ENCODE data around the gene NOP9.

The NOP9 gene

DNA sequence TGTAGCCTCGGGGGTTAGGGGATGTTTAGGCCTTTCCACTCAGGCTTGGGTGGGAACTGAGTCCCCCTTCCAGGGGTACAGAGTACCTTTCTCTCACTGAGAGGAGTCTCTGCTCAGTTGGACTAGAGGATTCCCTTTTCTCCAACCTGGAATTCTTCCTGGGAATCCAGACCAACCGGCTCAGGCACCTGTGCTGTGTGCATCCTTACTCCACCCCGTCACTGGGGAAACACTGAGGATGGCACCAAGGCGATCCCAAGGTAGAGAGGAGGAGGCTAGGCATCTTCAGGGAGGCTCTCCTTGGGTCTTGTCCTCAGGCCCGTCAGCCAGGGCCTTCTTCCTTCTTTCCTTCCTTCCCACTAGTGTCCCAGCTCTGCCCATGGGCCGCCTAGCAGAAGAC is 35.8 kb upstream of the NOP9 start:
- no peak for DNase-seq

DNA sequence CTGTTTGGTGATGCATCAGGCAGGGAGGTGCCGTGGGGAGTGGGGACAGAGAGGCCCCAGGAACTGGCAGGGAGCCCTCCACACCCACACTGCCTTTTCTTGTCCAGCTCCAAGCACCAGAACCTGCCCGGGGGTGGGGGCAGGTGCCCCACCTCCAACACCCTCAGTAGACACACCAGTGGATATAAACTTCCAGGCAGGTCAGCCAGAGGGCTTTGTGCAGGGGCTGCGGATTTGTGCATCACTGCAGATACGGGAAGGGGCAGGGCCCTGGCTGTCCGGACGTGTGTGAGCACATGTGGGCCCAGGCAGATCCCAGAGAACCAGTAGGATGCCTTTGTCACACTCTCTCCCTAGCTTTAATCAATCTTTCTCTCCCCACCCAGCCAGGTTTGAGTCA is 35.4 kb upstream of the NOP9 start:
- DNase-seq, result no peak

DNA sequence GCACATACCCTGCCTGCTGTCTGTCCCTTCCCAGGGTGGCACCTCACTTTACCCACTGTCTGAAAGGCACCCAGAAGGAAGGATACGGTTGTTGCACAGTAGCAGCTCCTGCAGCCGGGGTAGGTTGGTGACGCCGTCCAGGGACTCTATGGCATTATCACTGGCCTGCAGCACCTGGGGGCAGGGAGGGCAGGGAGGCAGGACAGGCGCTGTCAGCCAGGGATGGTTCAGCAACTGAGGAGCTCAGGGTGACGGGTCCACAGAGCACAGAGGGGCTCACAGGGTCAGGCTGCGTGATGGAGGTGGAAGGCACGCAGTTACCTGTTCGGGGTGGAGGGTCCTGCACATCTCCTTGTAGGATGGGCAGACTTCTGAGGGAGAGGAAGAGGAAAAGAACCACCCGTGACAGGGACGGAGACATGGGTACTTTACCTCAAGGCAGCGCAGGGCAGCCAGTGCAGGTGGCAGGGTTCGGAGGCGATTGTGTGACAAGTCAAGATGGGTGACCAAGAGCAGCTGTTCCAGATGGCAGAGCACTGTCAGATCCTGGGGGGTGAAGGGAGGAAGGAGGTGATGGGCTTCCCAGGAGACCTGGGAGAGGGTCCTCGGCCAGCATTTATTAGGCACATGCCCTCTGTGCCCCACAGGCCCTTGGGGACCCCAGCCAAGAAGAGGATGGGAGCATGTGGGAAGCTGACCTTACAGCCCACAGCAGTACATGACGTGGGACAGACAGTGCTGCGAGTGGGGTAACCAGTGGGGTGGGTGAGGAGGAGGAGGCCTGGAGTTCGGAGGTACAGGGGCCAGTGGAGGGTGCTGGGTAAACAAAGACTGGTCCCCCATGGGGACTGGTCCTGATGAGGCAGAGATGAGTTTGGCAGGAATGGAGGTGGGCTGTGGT is 33.1 kb upstream of the NOP9 start:
- no peak for DNase-seq

DNA sequence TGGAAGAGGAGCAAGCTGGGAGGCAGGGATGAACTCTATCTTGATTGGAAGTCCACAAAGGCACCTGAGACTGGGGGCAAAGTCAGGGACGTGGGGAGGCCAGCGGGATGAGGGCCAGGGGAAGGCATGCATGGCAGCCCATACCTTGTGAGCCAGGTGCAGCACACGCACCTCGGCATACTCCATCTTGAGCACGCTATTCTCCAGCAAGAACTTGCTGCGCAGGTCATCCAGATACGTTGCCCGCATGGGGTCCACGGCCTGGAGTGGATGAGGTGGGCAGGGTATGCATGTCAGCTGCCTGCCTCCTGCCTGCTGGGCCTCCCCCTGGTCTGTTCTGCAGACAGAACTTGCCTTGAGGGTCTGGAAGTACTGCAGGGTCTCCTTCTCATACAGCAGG is 32.1 kb upstream of the NOP9 start:
- DNase-seq, result no peak

DNA sequence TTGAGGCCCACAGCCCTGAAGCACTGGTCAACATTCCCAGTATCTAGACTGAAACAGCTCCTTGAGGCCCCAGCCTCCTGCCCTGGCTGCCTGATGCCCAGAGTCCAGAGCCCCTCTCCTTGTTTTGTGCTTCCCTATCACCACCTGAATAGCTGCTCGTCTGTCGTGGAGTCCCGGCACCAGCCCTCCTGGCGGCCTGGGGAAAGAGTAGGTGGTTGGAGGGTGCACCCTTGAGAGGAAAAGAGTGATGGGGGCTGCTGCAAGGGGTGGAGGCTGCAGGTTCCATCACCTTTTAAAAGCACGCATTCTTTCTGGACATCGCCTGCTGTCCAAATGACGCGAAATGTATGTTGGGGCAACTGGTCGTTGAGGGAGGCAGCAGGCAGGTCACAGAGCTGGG is 31.4 kb upstream of the NOP9 start:
- DNase-seq, result no peak

DNA sequence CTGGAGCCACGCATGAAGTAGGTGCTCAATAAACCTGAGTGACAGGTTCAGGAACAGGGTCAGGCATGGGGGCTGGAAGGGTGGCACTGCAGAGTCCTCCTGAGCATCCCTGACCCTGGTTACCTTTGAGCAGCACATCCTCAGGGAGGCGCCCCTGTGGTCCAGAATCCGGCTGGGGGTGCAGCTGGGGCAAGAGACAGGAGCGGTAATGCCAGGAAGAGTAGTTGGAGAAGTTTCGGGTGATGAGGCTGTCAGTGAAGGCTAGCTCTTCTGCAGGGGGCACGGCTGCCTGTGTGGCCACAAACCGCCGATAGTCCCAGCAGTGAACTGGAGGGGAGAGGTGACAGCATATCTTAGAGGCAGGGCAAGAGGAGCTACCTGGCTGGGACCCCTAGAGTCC is 30.3 kb upstream of the NOP9 start:
- DNase-seq, result no peak

DNA sequence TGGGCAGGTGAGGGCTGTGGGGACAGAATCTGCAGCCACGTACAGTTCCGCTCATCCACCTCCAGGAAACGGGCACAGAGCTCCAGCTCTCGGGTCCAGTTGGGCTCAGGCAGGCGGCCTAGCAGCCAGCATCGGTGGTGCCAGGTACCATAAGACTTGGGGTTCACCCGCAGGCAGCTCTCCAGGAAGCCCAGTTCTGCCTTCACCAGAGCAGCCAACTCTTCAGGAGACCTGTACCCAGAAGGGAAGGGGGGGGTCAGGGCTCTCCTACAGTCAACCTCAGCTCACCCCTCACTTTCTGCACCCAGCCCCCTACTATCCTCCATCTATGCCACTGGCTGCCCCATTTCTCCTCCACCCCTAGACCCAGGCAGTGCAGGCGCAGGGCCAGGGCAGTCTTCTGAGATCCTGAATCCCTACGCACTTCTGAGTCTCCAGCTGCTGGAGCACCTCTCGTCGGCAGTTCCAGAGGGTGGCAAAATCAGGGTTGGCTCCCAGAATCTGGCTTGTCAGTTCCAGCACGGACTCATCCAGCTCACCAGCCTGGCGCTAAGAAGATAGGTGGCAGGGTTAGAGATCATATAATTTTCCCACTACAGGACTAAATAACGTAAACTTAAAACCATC is 29.6 kb upstream of the NOP9 start:
- no peak for DNase-seq

DNA sequence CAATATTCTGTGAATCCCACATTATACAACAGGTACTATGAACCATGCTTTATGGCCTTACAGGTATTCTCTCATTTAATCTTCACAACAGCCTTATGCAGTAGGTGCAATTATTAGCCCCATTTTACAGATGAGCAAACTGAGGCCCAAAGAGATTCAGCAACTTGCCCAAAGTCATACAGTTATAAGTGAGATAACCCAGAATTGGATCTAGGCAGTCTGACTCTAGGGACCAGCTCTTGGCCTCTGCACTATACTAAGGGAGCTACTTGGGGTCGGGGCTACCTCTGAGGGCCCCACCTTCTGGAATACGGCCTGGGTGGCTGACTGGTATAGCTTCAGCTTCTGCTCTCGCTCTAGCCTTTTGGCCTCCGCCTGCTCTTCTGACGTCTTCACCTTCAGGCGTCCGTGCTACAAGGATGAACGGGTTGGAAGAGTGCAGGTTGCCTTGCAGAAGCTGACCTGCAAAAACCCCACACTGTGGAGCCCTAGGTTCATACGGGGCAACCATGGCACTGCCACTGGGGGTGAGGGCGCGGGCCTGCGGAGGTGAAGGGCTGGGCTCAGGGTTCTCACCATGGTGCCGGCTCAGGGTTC is 29.0 kb upstream of the NOP9 start:
- DNase-seq, result no peak

DNA sequence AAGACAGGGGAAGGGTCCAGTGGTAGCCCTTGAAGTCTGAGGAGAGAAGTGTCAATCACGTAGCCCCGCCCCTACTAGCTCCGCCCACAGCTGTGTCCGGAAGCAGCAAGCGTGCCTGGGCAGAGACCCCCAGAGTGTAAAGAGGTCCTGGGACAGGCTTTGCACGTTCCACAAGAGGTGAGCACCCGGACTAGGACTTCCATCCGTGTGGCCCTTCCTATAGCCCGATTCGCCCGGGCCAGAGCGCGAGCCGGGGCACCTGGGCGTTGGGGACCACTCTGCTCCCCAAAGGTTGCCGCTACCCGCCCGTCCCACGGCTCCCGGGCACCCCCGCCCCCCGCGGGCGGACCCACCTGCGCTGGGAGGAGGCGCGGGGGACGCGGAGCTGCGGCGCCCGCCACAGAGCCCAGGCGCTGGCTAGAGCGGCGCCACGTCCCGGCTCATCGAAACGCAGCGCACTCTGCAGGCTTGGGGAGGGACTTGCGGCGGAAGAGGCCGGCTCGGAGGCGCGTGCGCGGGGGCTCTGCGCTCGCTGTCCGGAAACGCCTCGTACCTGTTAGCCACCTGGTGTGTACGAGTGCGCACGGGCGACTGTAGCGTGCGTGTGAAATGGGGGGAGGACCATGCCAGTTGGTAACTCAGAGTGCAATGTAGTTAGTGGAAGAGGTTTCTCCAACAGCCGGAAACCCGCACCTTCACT is 28.4 kb upstream of the NOP9 start, which contains the start of gene RABGGTA:
RABGGTA (minus strand) TSS at position 464 of the 700 bp plus-strand sequence. CDS start 482 bp downstream, outside the sequence.
- DNase-seq, result peak; percentile 80

DNA sequence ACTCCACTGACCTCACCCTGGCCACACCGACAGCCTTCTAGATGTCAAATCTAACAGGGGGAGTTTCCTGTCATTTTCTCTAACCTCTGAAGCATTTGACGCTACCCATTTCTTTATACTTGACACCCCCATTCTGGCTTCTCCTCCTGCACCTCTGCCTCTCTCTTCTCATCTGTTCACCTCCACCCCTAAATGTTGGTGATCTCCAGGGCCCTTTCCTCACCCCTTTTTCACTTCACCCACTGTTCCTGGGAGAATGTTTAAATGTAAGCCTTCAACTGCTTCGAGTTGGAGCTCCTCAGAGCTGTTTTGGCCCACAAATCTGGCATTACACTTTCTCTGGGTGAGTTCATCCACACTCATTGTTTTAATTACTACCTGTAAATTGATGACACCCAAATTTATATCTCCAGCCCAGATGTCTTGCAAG is 27.8 kb upstream of the NOP9 start:
- no peak for DNase-seq

DNA sequence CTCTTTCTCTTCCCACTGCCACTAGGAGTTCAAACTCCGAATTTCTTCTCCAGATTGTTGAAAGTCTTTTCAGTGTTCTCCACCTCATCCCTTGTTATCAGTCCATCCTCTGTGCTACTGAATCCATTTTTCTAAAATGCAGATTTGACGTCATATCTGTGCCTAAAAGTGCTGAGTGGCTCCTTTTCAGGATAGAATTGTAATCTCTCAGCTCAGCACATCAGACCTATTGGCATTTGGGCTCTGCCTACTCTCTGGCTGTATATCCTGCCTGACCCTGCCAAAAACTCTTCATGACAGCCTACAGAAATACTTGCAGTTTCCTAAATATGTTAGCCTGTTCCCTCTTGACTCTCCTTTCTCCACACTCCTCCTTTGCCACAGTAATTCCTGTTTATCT is 27.2 kb upstream of the NOP9 start:
- no peak for DNase-seq

DNA sequence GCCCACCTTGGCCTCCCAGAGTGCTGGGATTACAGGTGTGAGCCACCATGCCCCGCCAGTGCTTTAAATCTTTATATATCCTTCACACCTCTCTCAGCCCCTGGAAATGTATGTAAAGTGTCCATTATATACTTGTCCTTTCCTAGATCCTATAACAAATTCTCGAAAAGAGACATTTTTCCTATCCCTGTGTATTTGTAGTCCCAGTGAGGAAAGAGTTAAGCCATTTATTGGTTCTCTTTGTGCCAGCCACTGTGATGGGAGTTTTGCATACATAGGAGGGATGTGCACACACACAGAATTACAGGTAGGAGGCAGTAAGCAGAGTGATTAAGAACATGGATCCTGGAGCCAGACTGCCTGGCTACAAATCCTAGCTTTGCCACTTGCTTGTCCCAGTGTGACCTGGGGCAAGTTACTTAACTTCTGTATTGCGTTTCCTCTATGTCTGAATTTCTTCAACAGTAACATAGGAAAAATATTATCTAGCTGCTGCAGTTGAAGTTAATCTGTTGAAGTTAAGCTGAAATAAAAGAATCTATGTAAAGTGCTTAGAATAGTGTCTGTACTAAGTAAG is 26.1 kb upstream of the NOP9 start:
- peak; percentile 2 for DNase-seq

DNA sequence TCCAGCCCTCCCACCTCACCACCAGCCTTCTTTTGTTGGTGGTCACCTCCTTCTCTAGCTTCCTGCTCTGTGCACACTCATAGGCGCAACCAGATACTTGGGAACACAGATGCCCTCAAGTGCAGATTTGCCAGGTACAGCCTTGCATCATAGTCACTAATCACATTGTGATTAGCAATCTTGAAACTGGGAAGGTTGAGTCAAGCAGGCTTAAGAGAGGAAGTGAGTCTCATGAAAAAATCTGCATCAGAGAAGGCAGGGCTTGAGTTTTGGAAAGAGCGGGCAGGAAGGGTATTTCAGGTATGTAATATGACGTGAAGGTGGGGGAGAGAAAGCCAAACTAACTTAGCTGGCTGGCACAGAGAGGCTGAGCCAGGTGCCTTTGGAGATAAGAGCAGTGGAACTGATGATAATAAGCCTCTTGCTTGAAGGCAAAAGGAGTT is 25.5 kb upstream of the NOP9 start:
- DNase-seq, result no peak

DNA sequence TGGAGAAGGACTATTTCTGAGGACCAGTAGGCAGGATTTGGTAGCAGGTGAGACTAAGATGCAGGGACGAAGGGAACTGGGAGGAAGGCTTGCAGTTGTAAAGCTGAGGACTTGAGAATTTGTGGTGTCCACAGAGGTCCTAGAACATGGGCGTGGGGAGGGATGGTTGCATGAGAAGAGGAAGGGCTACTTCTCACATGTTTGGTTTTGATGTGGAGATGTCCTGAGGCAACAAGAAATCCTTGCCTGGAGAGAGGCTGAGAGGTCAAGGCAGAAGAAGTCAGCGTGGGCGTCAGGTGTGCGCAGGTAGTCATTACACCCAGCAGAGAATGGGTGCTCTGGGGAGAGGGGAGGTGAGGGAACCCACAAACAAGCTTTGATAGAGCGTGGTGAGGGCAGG is 22.6 kb upstream of the NOP9 start:
- DNase-seq, result no peak

DNA sequence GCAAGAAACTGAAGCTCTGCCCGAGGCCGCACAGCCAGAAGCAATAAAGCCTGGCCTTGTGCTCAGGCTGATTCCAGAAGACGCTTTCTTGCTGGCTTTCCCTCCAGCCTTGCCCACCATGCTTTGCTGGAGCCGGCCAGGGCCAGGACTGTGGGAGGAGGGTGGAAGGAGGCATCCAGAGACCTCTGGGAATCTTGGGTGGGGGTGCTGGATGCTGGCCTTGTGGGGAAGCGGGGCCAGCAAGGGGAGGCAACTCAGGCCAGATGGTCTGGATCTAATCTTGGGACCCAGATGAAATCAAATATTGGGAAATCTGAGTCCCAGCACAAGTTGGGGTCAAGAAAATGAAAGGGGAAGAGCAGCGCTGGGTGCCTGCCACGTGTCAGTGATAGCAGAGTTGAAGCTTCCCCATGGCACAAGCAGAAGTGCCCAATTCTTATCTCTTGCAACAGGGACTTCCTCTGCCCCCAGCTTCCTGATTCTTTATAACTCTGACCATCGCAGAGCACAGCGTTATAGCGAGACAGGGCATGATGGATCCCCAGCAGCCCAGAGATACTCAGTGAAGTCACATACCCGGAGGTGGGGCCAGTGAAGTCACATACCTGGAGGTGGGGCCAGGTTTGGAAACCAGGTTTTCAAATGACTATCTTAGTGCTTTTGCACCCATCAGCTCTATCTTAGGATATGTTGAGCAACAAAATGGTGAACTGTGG is 21.9 kb upstream of the NOP9 start:
- DNase-seq, result no peak

DNA sequence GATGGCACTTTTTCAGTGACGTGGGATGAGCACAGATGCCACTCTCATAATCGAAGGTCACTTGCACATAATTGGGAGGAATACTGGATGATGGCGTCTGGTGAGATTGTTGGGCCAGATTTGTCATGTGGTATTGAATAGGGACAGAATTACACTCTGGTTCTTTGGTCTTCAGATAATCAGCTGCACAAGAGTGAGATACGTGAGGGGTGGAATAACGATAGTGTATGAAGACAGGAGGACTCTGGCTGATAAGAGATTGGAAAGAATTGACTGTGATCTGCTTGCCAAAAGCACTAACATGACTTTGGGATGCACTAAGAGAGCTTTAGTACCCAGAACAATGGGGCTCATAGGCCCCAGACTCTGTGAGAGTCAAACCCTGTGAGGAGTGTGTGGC is 21.2 kb upstream of the NOP9 start:
- no peak for DNase-seq

DNA sequence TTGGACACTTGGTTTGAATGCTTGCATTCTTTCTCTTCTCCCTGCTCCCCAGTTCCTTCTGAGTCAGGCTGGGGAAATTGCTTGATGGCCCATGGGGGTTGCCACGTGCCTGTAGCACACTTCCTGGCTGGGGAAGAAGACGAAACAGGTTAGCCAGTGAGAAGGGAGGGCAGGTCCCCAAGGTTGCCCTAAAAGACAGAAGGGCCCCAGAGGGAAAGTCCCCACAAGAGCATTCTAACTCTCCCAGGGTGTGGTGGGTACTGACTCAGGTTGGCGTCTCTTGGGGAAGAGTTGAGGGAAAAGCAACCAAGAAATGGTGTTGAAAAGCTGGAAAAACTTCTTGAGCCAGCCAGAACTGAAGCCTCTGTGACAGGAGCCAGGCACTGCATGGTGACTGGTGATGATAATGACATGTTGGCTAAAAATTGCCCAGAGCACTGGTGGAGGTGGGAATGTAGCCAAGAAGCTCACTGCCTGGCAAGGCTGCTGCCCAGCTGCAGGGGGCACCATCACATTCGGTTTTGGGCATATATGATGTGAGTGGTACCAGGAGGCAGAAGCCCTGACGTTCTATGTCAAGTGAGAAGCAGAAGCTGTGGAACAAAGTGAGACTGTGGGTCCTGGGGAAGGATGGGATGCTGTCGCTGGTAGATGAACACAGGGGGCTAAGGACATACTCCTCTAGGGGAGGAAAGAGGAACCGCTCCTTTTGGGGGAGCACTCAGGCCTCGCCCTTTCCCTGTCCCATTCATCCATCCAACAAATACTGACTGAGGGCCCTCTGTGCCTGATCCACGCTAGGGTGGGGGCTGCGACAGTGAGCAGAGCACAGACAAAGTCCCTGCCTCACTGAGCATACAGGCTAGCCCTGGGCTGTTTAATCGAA is 20.1 kb upstream of the NOP9 start:
- no peak for DNase-seq

DNA sequence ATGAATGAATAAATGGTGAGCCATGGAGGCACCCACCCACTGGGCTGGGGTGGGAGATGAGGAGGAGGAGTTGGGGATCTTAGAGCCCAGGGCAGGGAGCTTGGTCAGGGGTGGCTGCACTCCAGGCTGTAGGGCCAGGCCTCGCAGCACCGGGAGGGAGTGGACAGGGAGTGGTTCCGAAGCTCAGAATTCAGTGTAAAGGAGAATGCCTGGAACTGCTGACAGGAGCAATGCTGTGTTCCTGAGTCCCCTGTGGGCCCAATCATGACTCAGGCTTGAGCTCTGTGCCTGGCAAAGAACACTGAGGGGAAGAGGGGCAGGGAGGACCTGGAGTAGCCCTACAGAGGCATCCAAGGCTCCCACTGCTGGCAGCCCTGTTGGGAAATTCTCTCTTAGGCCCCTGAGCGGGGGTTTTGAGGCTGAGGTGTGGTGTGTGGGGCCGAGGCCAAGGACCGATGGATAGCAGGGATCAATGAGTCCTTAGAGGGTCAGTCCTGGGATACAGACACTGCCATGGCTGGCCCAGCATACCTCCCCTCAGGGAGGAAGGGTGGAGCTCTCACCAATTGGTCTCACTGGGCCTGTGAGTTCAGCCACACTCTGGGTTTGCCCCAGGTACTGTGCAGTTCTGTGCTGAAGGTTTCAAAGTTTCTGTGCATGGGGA is 18.7 kb upstream of the NOP9 start:
- DNase-seq, result no peak

DNA sequence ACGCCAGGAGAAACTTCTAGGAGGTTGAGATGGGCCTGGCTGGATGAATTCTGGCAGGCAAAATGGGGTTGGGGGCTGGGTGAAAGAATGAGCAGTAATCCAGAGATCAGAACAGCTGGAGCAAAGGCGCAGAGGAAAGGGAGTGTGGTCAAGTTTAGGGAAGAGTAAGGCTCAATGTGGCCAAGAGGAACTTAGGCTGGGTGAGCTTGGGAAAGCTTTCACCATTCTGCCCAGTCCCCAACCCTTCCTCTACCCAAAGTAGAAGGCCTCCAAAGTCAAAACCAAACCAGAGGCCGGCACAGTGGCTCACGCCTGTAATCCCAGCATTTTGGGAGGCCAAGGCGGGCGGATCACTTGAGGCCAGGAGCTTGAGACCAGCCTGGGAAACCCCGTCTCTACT is 18.0 kb upstream of the NOP9 start:
- no peak for DNase-seq

DNA sequence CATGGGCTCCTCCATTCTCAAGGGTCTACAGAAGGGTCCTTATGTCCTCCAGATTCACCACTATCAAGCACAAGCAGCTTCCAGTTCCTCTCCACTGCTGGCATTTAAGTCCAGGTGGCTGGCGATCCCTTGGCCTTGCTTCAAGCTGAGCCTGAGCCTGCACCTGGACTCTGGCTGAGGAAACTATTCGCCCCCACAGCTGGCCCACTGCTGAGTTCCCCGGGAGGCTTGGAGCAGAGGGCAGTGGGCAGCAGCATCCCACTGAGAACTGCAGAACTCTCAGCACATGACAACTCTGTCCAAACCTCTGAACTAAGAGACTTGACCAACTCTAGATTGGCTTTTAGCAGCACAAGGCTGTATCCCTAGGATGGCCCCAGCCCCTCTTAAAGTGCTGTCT is 16.9 kb upstream of the NOP9 start:
- no peak for DNase-seq

Data from kidney glomerular epithelial cell (primary cell).